ENCODE results near the gene SKIC8.

DNA sequence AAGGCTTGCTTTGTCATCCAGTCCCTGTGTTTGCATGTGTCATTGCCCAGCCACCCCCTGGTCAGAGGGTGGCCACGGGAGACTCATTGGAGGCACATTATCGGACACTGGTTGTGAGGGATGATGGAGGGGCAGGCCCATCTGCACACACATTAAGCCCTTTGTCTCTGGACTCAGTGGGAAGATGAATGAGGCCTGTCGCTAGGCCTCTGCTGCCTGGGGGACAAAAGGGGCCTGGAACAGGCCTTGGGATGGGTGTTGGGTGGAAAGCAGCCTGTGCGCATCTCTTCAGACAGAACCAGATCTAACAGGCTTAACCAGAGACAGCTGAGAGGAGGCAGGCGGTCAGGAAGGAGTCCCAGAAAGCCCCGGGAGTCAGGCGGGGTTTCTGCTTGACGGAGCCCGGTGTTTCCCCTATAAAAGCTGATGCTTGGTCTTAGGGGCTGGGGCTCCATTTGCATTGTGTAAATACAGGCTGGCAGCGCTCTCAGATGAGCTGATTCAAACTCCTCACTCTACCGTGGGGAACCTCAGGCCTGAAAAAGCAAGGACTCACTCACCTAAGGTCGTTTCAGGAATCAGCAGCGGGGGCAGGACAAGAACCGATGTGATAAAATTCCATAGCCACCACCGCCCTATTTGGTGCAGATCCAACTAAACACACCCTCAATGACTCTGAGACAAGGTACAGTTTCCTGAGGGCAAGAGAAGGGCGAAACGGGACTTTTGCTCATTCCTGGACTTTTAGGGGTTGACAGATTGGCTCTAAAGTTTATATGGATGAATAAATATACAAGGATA lies 17.1 kb upstream of the SKIC8 start:
- TF ChIP-seq, protein P1, sequence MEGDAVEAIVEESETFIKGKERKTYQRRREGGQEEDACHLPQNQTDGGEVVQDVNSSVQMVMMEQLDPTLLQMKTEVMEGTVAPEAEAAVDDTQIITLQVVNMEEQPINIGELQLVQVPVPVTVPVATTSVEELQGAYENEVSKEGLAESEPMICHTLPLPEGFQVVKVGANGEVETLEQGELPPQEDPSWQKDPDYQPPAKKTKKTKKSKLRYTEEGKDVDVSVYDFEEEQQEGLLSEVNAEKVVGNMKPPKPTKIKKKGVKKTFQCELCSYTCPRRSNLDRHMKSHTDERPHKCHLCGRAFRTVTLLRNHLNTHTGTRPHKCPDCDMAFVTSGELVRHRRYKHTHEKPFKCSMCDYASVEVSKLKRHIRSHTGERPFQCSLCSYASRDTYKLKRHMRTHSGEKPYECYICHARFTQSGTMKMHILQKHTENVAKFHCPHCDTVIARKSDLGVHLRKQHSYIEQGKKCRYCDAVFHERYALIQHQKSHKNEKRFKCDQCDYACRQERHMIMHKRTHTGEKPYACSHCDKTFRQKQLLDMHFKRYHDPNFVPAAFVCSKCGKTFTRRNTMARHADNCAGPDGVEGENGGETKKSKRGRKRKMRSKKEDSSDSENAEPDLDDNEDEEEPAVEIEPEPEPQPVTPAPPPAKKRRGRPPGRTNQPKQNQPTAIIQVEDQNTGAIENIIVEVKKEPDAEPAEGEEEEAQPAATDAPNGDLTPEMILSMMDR (IDR thresholded peaks at IDR 0.05) = no peak
- no peak for TF ChIP-seq POLR2A (IDR thresholded peaks at IDR 0.05)
